ENCODE data around the gene NAP1L4.

The NAP1L4 gene

DNA sequence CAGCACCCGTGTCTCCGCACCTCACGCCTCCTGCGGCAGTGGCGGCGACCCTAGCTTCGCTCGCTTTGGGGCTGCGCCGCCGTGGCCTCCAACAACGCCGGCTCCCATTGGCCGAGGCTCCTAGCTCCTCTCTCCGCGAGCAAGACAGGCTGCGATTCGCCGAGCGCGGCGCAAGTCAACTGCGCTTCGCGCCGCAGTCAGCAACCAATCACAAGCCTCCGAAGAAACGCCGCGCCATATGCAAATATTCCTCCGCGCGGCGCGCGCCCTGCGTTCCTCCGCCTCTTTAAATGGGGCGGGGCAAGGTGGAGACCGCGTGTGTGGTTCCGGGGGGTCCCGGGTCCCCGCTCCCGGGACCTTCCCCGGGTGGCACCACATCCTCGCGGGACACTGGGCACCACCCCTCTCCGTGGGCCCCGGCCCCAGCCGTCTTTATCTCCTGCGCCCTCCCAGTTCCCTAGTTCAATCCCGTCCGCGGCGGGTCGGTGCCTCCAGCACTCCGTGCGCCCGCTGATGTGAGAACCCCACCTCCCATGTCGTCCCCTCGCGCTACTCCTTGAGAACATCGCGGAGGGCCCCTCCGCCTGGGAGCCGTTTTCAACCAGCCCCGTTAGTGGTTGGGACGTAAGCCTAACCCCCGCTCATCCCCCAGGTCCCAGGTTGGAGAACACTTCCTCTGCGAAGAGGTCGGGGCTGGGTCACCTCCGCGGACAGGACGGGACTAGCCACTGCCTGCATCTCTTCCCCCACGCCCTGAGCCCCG is at the start of gene NAP1L4:
Gene NAP1L4 (minus strand): TSS at position 96 of the 763 bp plus-strand sequence. CDS start 13,109 bp downstream, outside the sequence.
- DNase-seq (ENCODE audit: low spot score), result peak; percentile 99
- no peak for TF ChIP-seq CTCF (IDR thresholded peaks at IDR 0.05; ENCODE audit: extremely low read depth, missing control alignments)

- TF ChIP-seq CTCF (IDR thresholded peaks at IDR 0.05; ENCODE audit: extremely low read depth, missing control alignments), result no peak
- no peak for DNase-seq (ENCODE audit: low spot score)
Observed at GRCh38 chr11:3040881-3041280, 48.8 kb upstream of the NAP1L4 start.

GRCh38 chr11:3037945-3038271 is 45.8 kb upstream of the NAP1L4 start:
- no peak for DNase-seq (ENCODE audit: low spot score)
- no peak for TF ChIP-seq CTCF (IDR thresholded peaks at IDR 0.05; ENCODE audit: extremely low read depth, missing control alignments)

GRCh38 chr11:3037040-3037944 is 45.2 kb upstream of the NAP1L4 start:
- peak; percentile 52 for DNase-seq (ENCODE audit: low spot score)
- peak; percentile 69 for TF ChIP-seq CTCF (IDR thresholded peaks at IDR 0.05; ENCODE audit: extremely low read depth, missing control alignments)

DNA sequence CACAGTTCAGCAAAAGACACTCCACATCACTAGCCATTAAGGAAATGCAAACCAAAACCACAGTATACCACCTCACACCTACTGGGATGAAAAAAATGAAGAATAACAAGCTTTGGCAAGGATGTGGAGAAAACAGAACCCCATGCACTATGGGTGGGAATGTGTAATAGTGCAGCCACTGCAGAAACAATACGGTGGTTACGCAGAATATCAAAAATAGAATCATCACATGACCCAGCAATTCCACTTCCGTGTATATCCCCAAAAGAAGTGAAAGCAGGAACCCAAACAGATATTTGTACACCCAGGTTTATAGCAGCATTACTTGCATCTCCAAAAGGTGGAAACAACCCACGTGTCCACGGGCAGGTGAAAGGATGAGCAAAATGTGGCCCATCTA is 44.3 kb upstream of the NAP1L4 start:
- no peak for DNase-seq (ENCODE audit: low spot score)
- TF ChIP-seq CTCF (IDR thresholded peaks at IDR 0.05; ENCODE audit: extremely low read depth, missing control alignments), result no peak

DNA sequence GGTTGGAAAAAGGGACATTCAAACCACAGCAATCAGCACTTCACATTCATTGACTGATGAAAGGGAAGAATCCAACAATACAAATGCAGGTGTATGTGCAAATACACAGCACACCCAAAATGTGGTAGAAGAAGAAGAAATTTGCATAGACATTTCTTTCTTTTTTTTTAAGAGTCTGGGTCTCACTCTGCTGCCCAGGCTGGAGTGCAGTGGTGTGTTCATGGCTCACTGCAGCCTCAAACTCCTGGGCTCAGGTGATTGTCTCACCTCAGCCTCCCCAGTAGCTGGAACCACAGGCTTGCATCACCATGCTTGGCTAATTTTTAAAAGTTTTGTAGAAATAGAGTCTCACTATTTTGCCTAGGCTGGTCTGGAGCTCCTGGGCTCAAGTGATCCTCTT is 43.2 kb upstream of the NAP1L4 start:
- no peak for DNase-seq (ENCODE audit: low spot score)
- TF ChIP-seq CTCF (IDR thresholded peaks at IDR 0.05; ENCODE audit: extremely low read depth, missing control alignments), result no peak
